GM12864 (cell line): Measurements from ENCODE around the gene AP3S2.

Source experiments
- DNase-seq: peaks from one replicate; pipeline ENCODE4 v3.0.0-alpha.2; 2011; ENCODE audit warnings: low read depth
- H3K4me3 ChIP-seq: 2 replicates; pipeline ENCODE4 v1.5.1; 2011; ENCODE audit warnings: mild to moderate bottlenecking, low read depth, low read length, control low read depth
- TF ChIP-seq, protein P1 (sequence below): IDR thresholded peaks from 2 replicates; pipeline ENCODE4 v1.5.1; 2011; ENCODE audit warnings: low read depth, mild to moderate bottlenecking, moderate library complexity, low read length, control low read depth, inconsistent platforms; ENCODE audit errors: missing control alignments

Gene AP3S2

DNA sequence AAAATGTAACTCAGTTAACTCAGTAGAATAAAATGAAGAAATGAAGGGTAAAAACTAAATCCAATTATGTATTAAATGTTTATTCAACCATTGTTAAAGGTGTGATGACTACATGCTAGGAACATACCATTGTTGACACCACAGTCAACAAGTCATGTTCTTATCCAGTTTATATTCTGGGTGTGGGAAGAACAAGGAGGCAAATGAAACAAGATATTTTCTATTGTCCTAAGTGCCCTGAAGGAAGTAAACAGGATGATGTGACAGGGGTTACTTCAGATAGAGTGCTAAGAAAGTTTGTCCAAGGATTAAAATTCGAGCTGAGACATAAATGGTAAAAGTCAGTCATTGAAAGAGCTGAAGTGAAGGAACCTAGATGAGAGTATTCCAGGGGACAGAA, 13.1 kb downstream of the AP3S2 start:
- TF ChIP-seq, protein P1, sequence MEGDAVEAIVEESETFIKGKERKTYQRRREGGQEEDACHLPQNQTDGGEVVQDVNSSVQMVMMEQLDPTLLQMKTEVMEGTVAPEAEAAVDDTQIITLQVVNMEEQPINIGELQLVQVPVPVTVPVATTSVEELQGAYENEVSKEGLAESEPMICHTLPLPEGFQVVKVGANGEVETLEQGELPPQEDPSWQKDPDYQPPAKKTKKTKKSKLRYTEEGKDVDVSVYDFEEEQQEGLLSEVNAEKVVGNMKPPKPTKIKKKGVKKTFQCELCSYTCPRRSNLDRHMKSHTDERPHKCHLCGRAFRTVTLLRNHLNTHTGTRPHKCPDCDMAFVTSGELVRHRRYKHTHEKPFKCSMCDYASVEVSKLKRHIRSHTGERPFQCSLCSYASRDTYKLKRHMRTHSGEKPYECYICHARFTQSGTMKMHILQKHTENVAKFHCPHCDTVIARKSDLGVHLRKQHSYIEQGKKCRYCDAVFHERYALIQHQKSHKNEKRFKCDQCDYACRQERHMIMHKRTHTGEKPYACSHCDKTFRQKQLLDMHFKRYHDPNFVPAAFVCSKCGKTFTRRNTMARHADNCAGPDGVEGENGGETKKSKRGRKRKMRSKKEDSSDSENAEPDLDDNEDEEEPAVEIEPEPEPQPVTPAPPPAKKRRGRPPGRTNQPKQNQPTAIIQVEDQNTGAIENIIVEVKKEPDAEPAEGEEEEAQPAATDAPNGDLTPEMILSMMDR: no peak
- H3K4me3 ChIP-seq: no peak overlapping the region
- DNase-seq: no peak

DNA sequence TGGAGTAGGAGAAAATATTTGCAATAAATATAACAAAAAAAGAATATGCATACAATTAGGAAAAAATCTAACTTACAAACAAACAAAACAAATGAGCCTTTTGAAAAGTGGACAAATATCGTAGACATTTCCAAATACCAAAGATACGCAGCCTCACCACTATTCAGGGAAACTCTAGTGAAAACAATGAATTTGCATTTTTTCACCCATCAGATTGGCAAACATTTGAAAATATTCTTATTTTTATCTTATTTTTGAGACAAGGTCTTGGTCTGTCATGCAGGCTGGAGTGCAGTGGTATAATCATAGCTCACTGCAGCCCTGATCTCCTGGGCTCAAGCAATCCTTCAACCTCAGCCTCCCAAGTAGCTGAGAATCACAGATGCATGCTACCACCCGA, 15.5 kb downstream of the AP3S2 start:
- H3K4me3 ChIP-seq: no peak overlapping the region
- TF ChIP-seq, protein P1: no peak
- DNase-seq: no peak

DNA sequence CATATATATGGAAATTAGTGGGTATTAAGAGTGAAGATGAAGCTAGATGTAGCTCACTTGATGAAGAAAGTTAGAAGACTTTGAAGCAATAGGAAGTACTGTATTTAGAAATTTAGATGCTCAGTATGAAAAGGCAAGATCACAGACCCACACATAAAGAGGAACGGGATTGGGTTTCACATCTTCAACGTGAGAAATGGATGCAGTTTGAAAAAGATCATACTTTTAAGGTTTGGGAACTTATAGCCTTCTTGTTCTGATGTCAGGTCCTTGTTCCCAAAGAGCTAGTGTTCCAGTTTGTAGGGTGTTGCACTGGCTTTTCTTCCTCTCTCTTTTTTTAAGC, 16.7 kb downstream of the AP3S2 start:
- H3K4me3 ChIP-seq: no peak overlapping the region
- TF ChIP-seq, protein P1: no peak
- no peak for DNase-seq

DNA sequence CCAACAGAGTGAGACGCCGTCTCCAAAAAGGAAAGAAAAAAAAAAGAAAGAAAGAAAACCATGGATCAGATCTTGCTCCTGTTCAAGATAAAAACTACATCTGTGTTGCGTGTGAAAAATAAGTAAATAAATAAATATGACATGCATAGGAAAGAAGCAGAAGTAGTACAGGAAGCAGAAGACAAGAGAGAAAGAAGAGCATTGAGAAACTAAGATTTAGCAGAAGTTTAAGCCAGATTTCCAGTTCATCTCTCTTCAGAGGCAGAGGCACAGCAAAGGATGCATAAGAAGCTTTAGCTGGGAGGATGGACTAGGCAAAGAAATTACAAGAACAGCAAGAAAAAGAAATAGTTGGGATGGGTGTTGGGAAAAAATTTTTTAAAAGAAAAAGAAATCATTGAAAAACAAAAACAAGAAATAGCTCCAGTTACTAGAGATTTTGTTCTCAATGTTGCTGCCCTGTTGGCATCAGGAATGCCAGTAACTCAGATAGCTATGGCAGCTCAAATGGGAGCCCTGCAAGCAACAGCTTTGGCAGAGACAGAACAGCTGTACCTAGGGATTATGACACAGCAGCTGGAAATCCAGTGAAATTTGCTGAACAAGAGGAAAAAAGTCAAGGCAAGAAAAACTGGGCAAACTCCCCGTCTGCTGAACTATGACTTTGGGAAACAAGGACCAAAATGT, 17.3 kb downstream of the AP3S2 start:
- H3K4me3 ChIP-seq: no peak overlapping the region
- TF ChIP-seq, protein P1: no peak
- no peak for DNase-seq

DNA sequence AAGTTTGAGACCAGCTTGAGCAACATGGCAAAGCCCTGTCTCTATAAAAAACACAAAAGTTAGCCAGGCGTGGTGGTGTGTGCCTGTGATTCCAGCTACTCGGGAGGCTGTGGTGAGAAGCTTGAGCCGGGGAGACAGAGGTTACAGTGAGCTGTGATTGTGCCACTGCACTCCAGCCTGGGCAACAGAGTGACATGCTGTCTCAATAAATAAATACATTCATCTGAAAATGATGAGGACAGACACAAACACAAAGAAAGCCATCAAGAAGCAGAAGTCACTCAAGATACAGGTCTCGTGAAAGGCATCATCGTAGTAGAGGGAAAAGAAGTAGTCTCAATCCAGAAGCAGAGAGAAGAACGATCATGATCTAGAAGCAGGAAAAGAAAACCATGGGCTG, 18.1 kb downstream of the AP3S2 start:
- TF ChIP-seq, protein P1: no peak

DNA sequence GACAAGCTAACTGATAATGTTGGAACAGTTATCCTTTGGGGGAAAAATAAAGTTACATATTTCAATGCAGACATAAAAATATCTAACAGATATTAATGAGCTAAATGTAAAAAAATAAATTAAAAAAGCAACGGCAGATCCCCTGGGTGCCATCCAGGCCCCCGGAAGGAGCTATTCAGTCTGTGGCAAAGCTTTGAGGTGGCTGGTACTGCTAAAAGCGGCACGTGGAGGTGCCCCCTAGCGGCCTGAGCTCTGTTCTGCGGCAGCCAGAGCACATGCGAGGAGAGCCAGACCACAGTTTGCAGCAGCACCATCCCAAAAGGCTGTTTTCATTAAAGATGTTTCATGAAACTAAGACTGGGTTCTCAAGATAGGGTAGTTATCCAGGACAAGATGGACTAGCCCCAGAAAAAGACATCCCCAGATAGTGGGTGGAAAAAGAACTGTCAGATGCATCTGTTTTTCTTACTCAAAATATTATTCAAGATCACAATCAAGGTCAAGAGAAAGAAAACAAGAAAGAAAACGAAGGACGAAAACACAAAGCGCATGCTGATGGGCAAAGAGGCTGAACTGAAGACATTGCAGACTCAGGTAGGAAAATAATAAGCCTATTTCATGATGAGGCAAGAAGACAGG, 18.7 kb downstream of the AP3S2 start:
- no peak for DNase-seq
- TF ChIP-seq, protein P1: peak; percentile 96
- no peak overlapping the region for H3K4me3 ChIP-seq

More for the DNA sequence above, 18.1 kb downstream of the AP3S2 start:
- no peak overlapping the region for H3K4me3 ChIP-seq
- DNase-seq: no peak
